Stomach (tissue), 9 donors: Measurements from ENCODE around the gene DDX56. TPM values are rescaled to one million over a fixed set of nuclear protein-coding genes. Genes with fewer than 3 reads are reported as not detected.
A peak's percentile ranks its signal among the peaks of the same experiment; 100 is the strongest.

Experiments used
- DNase-seq, 2 donors: peaks; one replicate each; pipeline versions ENCODE4 v3.0.0 to v3.0.0-alpha.2; 2013 to 2019
- H3K27ac ChIP-seq, 5 donors: fragments of 200-600 bp in 4 of 5; sonication (generic) in 4 of 5; one replicate each; pipeline ENCODE4 v1.5.1; 2013 to 2019; ENCODE audit warnings: mild to moderate bottlenecking in 1 of 5, moderate library complexity in 1 of 5
- H3K27me3 ChIP-seq, 3 donors: fragments of 200-600 bp; sonication (generic); one replicate each; pipeline ENCODE4 v1.5.1; 2017 to 2019; ENCODE audit warnings: mixed run types in 1 of 3
- H3K36me3 ChIP-seq, 4 donors: fragments of 200-600 bp; sonication (generic); 1 replicate in 3 of 4; 2 replicates in 1 of 4; pipeline ENCODE4 v1.5.1; 2016 to 2019
- H3K4me1 ChIP-seq, 4 donors: fragments of 200-600 bp; sonication (generic); one replicate each; pipeline ENCODE4 v1.5.1; 2016 to 2019
- H3K4me3 ChIP-seq, 4 donors: fragments of 200-600 bp; sonication (generic) in 3 of 4; one replicate each; pipeline ENCODE4 v1.5.1; 2016 to 2019; ENCODE audit warnings: mild to moderate bottlenecking in 1 of 4
- H3K9me3 ChIP-seq, 4 donors: fragments of 200-600 bp; sonication (generic); one replicate each; pipeline ENCODE4 v1.5.1; 2016 to 2019
- CTCF ChIP-seq, 7 experiments: fragments of 450-650 bp in 4 of 7; fragments of 200-600 bp in 3 of 7; sonication (generic) in 3 of 7; IDR thresholded peaks; one replicate each; pipeline ENCODE4 v1.5.1; 2016 to 2019; ENCODE audit warnings: antibody characterized with exemption in 7 of 7, control low read depth in 2 of 7, mild to moderate bottlenecking in 1 of 7
- EP300 ChIP-seq: sonication (generic); formaldehyde crosslinking; IDR thresholded peaks from one replicate; pipeline ENCODE4 v1.6.1; 2017; ENCODE audit warnings: antibody characterized with exemption
- POLR2A ChIP-seq, 4 donors: fragments of 450-650 bp; IDR thresholded peaks; one replicate each; pipeline ENCODE4 v1.6.1; 2016; ENCODE audit warnings: antibody characterized with exemption in 4 of 4, control low read depth in 2 of 4, mild to moderate bottlenecking in 1 of 4, moderate library complexity in 1 of 4
- POLR2AphosphoS5 ChIP-seq, 3 donors: sonication (generic); formaldehyde crosslinking; IDR thresholded peaks; one replicate each; pipeline ENCODE4 v1.6.1; 2016; ENCODE audit warnings: antibody characterized with exemption in 3 of 3
- WGBS, 5 donors: extraction: QIAGEN DNeasy Blood & Tissue Kit in 3 of 5; methylation state at CpG; one replicate each; pipeline versions ENCODE4 v1.1.5 to v1.1.7; 2013 to 2018; 5-methylcytosine and 5-hydroxymethylcytosine counted together
- intact Hi-C: fragments of 100-400 bp; cut with DNase I; formaldehyde crosslinking; loops from one replicate; pipeline ENCODE4 v1.15.1; 2023; ENCODE audit warnings: low total_unique reads
- polyA plus RNA-seq, 3 donors: library from polyadenylated mRNA; stranded (reverse); fragments of 200-250 nt; gene quantifications; one replicate each; pipeline ENCODE4 v1.2.3, GENCODE V29; 2013
- total RNA-seq, 5 donors: library from RNA; depleted of rRNA; stranded (reverse); fragments of >200 nt; gene quantifications; one replicate each; pipeline versions ENCODE4 v1.1.0 to v1.2.3, GENCODE V29; 2014 to 2016
- donor health status: healthy with polysubstance abuse.
- donor health status: Bipolar disorder and iron deficiency.
- donor health status: healthy.

DDX56 gene
- total and polyA plus RNA-seq, 8 donors = 35.6 to 98.7 (median 55.2) TPM

DNA sequence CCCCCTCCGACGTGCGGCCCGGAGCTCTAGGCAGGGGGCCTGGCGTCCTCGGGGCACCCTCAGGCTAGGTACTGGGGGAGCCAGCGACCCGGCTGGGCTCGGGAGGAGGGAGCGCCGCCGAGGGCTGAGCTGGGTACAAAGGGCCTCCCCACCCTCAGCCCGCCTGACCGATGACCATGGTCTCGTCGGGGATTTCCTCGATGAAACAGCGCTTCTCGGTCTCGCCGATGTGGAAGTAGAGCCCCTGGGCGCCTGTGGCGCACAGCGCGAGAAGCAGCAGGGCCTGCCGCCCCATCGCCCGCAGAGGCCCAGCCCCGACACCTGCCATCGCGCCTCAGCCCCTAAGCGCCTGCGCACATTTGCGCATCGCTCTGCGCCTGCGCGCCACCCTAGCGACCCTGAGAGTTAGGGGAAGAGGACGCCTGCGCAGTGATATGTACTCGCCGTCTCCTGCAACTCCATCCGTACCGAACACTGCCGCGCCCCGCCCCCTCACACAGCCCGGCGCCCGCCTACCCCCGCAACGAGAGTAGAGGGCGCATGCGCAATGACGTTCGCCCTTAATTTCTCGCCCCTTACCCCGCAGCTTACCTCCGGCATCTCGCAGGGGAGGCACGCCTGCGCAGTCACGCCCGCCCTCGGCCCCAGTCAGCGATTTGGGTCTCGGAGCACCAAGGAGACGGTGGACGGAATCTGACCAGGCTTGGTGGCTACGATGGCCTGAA, 8.3 kb upstream of the DDX56 start, which contains the start of gene TMED4:
TSS of gene TMED4 (minus strand) at position 353 of the 725 bp plus-strand sequence. CDS start at position 328, 25 bp downstream.
- H3K4me3 ChIP-seq = peak within 1 kb of the TSS; percentile 73 to 91 (median 86)
- peak within 1 kb of the TSS; percentile 88 to 99 (median 97) for H3K27ac ChIP-seq
- DNase-seq = peak; percentile 100
- 0% methylated on average over 45 to 71 of the region's 71 CpGs for WGBS, 5 donors
- no peak for TF ChIP-seq CTCF (IDR thresholded peaks at IDR 0.05)
- no peak for TF ChIP-seq EP300
- TF ChIP-seq POLR2A (IDR thresholded peaks at IDR 0.05) = peak in 2 of 4 donors; percentile 71 to 85
- peak; percentile 79 to 97 (median 94) for TF ChIP-seq POLR2AphosphoS5 (IDR thresholded peaks at IDR 0.05)
- peaks cover 13 to 35% (median 32%) of the 10 kb centered on the region in 4 donors for H3K4me1 ChIP-seq
- no peaks in the 10 kb centered on the region for H3K9me3 ChIP-seq
- intact Hi-C loops = no loop called here
- H3K36me3 ChIP-seq = peaks cover 21 to 35% (median 34%) of the 10 kb centered on the region in 4 donors
- H3K27me3 ChIP-seq = no peaks in the 10 kb centered on the region

- DNase-seq = peak; percentile 30 to 67
- TF ChIP-seq EP300 (no peak), CTCF (IDR thresholded peaks at IDR 0.05) (no peak), POLR2AphosphoS5 (IDR thresholded peaks at IDR 0.05) (no peak), POLR2A (IDR thresholded peaks at IDR 0.05) (no peak)
- H3K9me3 ChIP-seq = no peaks in the 10 kb centered on the region
- H3K36me3 ChIP-seq = peaks cover 21 to 44% (median 39%) of the 10 kb centered on the region in 4 donors
- H3K4me3 ChIP-seq = peak overlapping the region; percentile 73 to 91 (median 86)
- H3K27me3 ChIP-seq = no peaks in the 10 kb centered on the region
- 7 to 17% (median 9%) methylated on average over 15 to 30 of the region's 30 CpGs for WGBS, 5 donors
- intact Hi-C loops = no loop called here
- H3K27ac ChIP-seq = peak overlapping the region; percentile 88 to 99 (median 97)
- H3K4me1 ChIP-seq = peaks cover 13 to 35% (median 32%) of the 10 kb centered on the region in 4 donors
Observed at GRCh38 chr7:44580945-44581878, 7.5 kb upstream of the DDX56 start.

GRCh38 chr7:44576228-44576627, 2.5 kb upstream of the DDX56 start:
- intact Hi-C loops = no loop called here
- TF ChIP-seq EP300 = no peak
- TF ChIP-seq POLR2AphosphoS5 (IDR thresholded peaks at IDR 0.05) = no peak
- TF ChIP-seq CTCF (IDR thresholded peaks at IDR 0.05) = no peak
- no peak for TF ChIP-seq POLR2A (IDR thresholded peaks at IDR 0.05)
- Histone ChIP-seq H3K4me3 (no peak overlapping the region), H3K36me3 (peaks cover 37 to 67% (median 61%) of the 10 kb centered on the region in 4 donors), H3K27ac (no peak overlapping the region), H3K4me1 (peaks cover 27 to 55% (median 48%) of the 10 kb centered on the region in 4 donors), H3K9me3 (no peaks in the 10 kb centered on the region), H3K27me3 (no peaks in the 10 kb centered on the region)
- WGBS, 5 donors = 64 to 77% (median 75%) methylated on average over 2 of the region's 2 CpGs
- DNase-seq = no peak

GRCh38 chr7:44575054-44575453, 1.3 kb upstream of the DDX56 start:
- DNase-seq = no peak

More at GRCh38 chr7:44575054-44575453, 1.3 kb upstream of the DDX56 start:
- no peak overlapping the region for H3K4me3 ChIP-seq
- peak overlapping the region in 2 of 5 donors; percentile 92 to 93 for H3K27ac ChIP-seq
- H3K27me3 ChIP-seq = no peaks in the 10 kb centered on the region
- intact Hi-C loops = no loop called here
- TF ChIP-seq POLR2A (IDR thresholded peaks at IDR 0.05) = no peak
- no peak for TF ChIP-seq POLR2AphosphoS5 (IDR thresholded peaks at IDR 0.05)
- no peak for TF ChIP-seq EP300
- TF ChIP-seq CTCF (IDR thresholded peaks at IDR 0.05) = no peak
- no peaks in the 10 kb centered on the region for H3K9me3 ChIP-seq
- H3K4me1 ChIP-seq = peaks cover 15 to 51% (median 37%) of the 10 kb centered on the region in 4 donors
- peaks cover 47 to 72% (median 65%) of the 10 kb centered on the region in 4 donors for H3K36me3 ChIP-seq
